Mucosa of descending colon (tissue), 3 donors: ENCODE measurements around the gene FKBP6. TPM values are rescaled to one million over a fixed set of nuclear protein-coding genes. Genes with fewer than 3 reads are reported as not detected.
"Not testable (repeated sequence)": the region's sequence is repeated elsewhere in the genome, so short reads cannot be mapped to it uniquely, and the experiment has no call there.

Experiments used
- ATAC-seq: fragments of 200-7000 bp; cut with Tn5 transposase; one replicate; pipeline ENCODE4 v1.9.1; 2020; ENCODE audit warnings: mild to moderate bottlenecking, moderate library complexity
- DNase-seq, 3 donors: peaks; one replicate each; pipeline ENCODE4 v3.0.0-alpha.2; 2020
- H3K36me3 ChIP-seq: fragments of 200-600 bp; one replicate; pipeline ENCODE4 v1.8.0; 2021; ENCODE audit warnings: low read depth, mild to moderate bottlenecking
- H3K4me1 ChIP-seq: fragments of 200-600 bp; one replicate; pipeline ENCODE4 v1.8.0; 2021; ENCODE audit warnings: low read depth, mild to moderate bottlenecking
- H3K4me3 ChIP-seq: fragments of 200-600 bp; one replicate; pipeline ENCODE4 v1.8.0; 2021; ENCODE audit warnings: mild to moderate bottlenecking
- H3K9me3 ChIP-seq: fragments of 200-600 bp; one replicate; pipeline ENCODE4 v1.8.0; 2021; ENCODE audit warnings: mild to moderate bottlenecking
- intact Hi-C, 2 donors: fragments of 100-400 bp; cut with DNase I in 1 of 2; cut with micrococcal nuclease in 1 of 2; formaldehyde crosslinking; loops; one replicate each; pipeline versions ENCODE4 v1.11.0 to v1.11.1; 2022; cut with DNase I, micrococcal nuclease
- total RNA-seq, 3 donors: library from RNA; stranded (reverse); fragmentation: NEBNext Ultra II Directional in 2 of 3; extraction: Animal tissue kit (Norgen Biotek cat#: 25700) in 2 of 3; gene quantifications; one replicate each; pipeline versions ENCODE4 v1.2.1 to v1.2.4, GENCODE V29; 2021 to 2023
- TF ChIP-seq, protein P1 (sequence below): fragments of 200-600 bp; IDR thresholded peaks from one replicate; pipeline ENCODE4 v1.8.0; 2022; ENCODE audit warnings: antibody characterized with exemption, mild to moderate bottlenecking
- donor health status: DM: no; HTN: no; CAD: no; lungs with moderate emphysema.
- donor health status: DM: no; HTN: no; CAD: no.
- donor health status: DM: no; HTN: yes; CAD: no.

Gene FKBP6
- total RNA-seq, 3 donors from 2014 or later: not detected

DNA sequence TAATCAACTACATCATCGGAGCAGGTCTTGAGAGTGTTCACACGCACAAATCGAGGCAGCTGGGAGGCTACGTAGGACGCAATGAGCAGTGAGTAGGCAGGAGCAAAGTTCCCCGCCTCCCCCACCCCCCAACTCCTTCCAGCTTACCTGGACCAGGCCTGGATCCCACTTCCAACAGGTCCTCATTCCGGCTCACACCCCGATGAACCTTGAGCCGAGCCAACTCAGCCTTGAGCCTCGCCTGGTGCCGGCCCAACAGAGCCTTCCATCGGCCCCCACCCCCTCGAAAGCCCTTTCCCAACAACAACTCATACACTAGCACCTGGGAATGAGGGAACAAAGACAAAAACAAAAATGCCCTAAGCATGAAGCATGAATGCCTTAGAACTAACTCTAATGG is 20.5 kb upstream of the FKBP6 start:
- Histone ChIP-seq H3K36me3 (peaks cover 4% of the 10 kb centered on the region), H3K4me3 (no peak overlapping the region), H3K4me1 (peaks cover 9% of the 10 kb centered on the region), H3K9me3 (no peaks in the 10 kb centered on the region)
- intact Hi-C loops: no loop called here
- no peak for DNase-seq
- ATAC-seq: no peak
- TF ChIP-seq, protein P1, sequence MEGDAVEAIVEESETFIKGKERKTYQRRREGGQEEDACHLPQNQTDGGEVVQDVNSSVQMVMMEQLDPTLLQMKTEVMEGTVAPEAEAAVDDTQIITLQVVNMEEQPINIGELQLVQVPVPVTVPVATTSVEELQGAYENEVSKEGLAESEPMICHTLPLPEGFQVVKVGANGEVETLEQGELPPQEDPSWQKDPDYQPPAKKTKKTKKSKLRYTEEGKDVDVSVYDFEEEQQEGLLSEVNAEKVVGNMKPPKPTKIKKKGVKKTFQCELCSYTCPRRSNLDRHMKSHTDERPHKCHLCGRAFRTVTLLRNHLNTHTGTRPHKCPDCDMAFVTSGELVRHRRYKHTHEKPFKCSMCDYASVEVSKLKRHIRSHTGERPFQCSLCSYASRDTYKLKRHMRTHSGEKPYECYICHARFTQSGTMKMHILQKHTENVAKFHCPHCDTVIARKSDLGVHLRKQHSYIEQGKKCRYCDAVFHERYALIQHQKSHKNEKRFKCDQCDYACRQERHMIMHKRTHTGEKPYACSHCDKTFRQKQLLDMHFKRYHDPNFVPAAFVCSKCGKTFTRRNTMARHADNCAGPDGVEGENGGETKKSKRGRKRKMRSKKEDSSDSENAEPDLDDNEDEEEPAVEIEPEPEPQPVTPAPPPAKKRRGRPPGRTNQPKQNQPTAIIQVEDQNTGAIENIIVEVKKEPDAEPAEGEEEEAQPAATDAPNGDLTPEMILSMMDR: no peak

DNA sequence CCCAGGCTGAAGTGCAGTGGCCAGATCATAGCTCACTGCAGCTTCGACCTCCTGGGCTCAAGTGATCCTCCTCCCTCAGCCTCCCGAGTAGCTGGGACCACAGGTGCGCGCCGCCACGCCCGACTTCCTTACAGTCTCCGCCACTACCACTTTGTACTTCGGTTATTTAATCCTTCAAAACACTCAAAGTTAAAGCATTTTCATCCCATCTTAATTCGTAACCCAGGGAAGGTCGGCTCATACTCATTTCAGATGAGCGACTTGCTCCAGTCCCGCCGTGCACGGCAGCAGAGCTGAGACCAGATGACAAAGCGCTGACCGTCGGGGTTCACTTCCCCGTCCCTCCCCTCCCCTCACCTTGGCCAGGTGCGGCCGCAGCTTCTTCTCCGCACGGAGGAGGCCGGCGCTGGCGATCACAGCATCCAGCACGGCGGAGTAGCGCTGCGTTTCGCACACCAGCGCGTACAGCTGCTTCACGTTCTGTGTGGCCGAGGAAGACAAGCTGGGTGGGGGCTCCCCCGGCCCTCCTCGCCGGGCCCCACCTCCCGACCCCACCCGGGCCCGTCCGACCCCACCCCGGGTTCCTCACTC is 19.8 kb upstream of the FKBP6 start:
- peak overlapping the region; percentile 65 for H3K4me3 ChIP-seq
- DNase-seq (peak in 1 of 3 donors; percentile 61), ATAC-seq (peak; percentile 64)
- intact Hi-C loops: no loop called here
- peaks cover 4% of the 10 kb centered on the region for H3K36me3 ChIP-seq
- H3K9me3 ChIP-seq: no peaks in the 10 kb centered on the region
- TF ChIP-seq, protein P1: no peak
- peaks cover 9% of the 10 kb centered on the region for H3K4me1 ChIP-seq

DNA sequence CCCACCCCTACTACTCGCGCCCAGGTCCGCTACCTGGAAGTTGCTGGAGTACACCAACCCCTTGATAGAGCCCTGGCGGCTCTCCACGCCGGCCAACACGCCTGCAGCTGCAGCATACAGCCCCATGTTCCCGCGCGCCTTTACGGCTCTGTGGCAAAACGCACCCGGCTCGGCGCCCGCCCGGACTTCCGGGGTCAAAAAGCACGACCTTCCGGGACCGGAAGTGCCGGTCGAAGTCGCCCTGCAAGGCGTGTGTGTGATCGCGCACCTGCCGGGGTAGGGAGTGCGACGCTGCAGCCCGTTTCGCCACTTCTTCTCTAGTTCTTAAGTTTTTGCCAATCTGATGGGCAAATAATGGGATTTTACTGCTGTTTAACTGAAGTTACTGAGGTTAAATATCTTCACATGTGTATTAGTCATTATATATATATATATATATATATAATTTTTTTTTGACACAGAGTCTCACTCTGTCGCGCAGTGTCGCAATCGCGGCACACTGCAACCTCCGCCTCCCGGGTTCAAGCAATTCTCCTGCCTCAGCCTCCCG is 19.2 kb upstream of the FKBP6 start, which contains the start of gene NSUN5:
NSUN5 (minus strand) TSS at position 162 of the 550 bp plus-strand sequence; CDS start at position 126, 36 bp downstream.
- TF ChIP-seq, protein P1: no peak
- H3K36me3 ChIP-seq: peaks cover 4% of the 10 kb centered on the region
- intact Hi-C loops: no loop called here
- H3K4me3 ChIP-seq: peak within 1 kb of the TSS; percentile 65
- H3K9me3 ChIP-seq: no peaks in the 10 kb centered on the region
- DNase-seq (peak; percentile 93 to 96 (median 96)), ATAC-seq (peak; percentile 100)
- H3K4me1 ChIP-seq: peaks cover 9% of the 10 kb centered on the region

DNA sequence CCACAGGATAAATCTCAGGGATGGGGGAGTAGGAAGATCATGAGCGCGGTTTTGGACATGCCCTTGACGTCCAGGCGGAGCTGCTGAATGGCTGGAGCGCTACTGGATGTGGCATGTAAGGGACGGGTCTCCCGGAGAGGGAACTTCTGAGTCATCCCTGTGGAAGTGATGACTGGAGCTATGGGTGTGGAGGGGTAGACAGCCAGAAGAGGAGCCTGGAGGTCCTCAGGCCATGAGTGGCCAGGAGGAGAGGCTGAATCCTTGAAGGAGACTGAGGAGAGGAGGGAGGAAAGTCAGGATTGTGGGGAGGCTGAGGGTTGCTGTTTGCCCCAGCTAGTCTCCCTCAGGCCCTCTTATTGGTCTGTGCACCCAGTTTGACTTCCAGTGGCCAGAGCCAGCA is 16.5 kb upstream of the FKBP6 start:
- H3K4me3 ChIP-seq, ATAC-seq, H3K4me1 ChIP-seq, DNase-seq, H3K36me3 ChIP-seq, H3K9me3 ChIP-seq, intact Hi-C loops: not testable (repeated sequence)

DNA sequence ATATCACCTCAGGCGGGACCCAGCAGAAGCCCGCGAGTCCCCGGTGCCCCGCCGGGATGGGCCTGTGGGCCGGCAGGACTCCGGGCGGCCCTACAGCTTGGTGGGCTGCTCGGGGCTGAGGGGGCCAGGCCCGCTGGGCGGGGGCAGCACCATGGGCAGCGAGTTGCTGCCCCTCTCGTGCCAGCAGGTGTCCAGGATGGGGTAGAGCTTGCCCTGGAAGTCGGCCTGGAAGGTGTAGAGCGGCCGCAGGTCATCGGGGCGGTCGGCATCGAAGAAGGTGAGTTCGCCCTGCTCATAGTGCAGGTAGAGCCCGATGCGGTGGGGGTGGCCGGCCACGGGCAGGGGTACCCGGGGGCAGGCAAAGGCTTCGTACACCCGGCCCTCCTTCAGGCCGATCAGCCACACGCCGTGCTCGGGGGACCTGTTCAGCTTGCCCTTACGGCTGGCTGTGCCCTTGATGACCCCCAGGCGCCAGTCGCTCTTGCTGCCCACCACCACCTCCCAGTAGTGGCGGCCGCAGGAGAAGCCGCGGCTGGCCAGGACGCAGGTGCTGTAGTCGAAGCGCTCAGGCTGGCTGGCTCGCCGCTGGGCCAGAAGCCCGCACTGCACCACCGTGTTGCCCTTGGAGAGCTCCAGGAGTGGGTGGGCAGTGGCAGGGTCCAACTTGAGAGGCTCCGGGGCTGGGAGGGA is 15.0 kb upstream of the FKBP6 start:
- Histone ChIP-seq H3K9me3 (no peaks in the 10 kb centered on the region), H3K4me1 (peaks cover 3% of the 10 kb centered on the region), H3K36me3 (no peaks in the 10 kb centered on the region), H3K4me3 (no peak overlapping the region)
- DNase-seq: no peak
- intact Hi-C loops: no loop called here
- TF ChIP-seq, protein P1: no peak
- no peak for ATAC-seq

DNA sequence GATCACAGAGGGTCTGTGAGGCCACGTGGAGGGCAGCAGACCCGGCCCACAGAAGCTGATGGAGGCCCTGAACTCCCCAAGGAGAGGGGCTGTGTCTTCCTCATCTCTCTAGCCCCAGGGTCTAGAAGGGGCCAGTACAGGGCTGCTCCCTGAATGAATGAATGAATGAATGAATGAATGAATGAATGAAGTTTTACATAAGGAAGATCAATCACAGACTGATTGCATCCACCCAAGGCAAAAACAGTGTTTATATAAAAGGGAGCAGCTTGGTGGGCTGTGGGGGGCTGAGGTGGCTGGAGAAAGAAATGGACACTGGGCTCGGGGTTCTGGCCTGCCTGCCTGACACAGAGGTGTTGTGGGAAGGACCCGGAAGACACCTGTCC is 14.4 kb upstream of the FKBP6 start:
- Histone ChIP-seq H3K36me3 (no peaks in the 10 kb centered on the region), H3K4me1 (no peaks in the 10 kb centered on the region), H3K4me3 (no peak overlapping the region), H3K9me3 (no peaks in the 10 kb centered on the region)
- ATAC-seq (no peak), DNase-seq (no peak)
- intact Hi-C loops: no loop called here
- TF ChIP-seq, protein P1: no peak
